ENCODE results near the gene PLCXD1. TPM values are rescaled to one million over a fixed set of nuclear protein-coding genes. Genes with fewer than 3 reads are reported as not detected.

Gene PLCXD1
- total RNA-seq, 1 donor from 2014 or later = 3.0 TPM

GRCh38 chrX:291411-291901 is 10.3 kb downstream of the PLCXD1 start:
- TF ChIP-seq, protein P1, sequence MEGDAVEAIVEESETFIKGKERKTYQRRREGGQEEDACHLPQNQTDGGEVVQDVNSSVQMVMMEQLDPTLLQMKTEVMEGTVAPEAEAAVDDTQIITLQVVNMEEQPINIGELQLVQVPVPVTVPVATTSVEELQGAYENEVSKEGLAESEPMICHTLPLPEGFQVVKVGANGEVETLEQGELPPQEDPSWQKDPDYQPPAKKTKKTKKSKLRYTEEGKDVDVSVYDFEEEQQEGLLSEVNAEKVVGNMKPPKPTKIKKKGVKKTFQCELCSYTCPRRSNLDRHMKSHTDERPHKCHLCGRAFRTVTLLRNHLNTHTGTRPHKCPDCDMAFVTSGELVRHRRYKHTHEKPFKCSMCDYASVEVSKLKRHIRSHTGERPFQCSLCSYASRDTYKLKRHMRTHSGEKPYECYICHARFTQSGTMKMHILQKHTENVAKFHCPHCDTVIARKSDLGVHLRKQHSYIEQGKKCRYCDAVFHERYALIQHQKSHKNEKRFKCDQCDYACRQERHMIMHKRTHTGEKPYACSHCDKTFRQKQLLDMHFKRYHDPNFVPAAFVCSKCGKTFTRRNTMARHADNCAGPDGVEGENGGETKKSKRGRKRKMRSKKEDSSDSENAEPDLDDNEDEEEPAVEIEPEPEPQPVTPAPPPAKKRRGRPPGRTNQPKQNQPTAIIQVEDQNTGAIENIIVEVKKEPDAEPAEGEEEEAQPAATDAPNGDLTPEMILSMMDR (IDR thresholded peaks at IDR 0.05) = no peak
- H3K27ac ChIP-seq = no peak overlapping the region
- intact Hi-C loops (cut with DNase I) = no loop called here
- peak in 1 of 2 donors; percentile 60 for DNase-seq (ENCODE audit: low spot score in 2 of 2)
- no peak overlapping the region for H3K4me3 ChIP-seq
- no peaks in the 10 kb centered on the region for H3K27me3 ChIP-seq
- no peaks in the 10 kb centered on the region for H3K4me1 ChIP-seq
- H3K9me3 ChIP-seq = no peaks in the 10 kb centered on the region
- H3K36me3 ChIP-seq = peaks cover 0 to 27% of the 10 kb centered on the region in 2 donors

DNA sequence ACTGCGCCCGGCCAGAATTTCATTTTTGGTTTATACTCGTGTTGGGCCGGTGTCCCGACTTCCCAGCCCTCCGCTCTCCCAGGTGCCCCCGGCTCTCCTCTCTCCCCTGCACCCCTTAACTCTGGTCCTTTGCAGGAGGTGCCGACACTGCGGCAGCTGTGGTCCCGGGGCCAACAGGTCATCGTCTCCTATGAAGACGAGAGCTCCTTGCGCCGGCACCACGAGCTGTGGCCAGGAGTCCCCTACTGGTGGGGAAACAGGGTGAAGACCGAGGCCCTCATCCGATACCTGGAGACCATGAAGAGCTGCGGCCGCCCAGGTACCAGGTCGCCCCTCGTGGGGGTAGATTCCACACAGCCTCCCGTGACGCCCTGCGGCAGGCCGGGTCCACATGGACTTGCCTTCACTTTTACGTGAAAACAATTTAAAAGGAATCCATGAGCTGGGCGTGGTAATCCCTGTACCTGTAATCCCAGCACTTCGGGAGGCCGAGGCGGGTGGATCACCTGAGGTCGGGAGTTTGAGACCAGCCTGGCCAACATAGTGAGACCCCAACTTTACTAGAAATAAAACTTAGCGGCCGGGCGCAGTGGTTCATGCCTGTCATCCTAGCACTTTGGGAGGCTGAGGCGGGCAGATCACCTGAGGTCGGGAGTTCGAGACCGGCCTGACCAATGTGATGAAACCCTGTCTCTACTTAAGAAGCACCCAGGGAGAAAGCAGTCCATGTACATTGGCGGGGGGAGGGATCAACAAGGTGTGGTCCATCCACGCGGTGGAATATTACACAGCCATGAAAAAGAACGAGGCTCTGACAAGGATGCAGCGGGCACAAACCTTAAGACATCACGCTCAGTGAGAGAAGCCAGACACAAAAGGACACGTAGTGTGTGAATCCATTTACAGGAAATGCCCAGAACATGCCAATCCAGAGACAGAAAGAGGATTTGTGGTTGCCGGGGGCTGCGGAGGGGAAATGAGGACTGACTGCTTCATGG is 12.0 kb downstream of the PLCXD1 start:
- Histone ChIP-seq H3K36me3 (peaks cover 0 to 28% of the 10 kb centered on the region in 2 donors), H3K9me3 (no peaks in the 10 kb centered on the region), H3K27me3 (no peaks in the 10 kb centered on the region), H3K27ac (no peak overlapping the region), H3K4me1 (no peaks in the 10 kb centered on the region), H3K4me3 (no peak overlapping the region)
- DNase-seq (ENCODE audit: low spot score in 2 of 2) = peak in 1 of 2 donors; percentile 56
- TF ChIP-seq, protein P1 (IDR thresholded peaks at IDR 0.05) = no peak
- intact Hi-C loops (cut with DNase I) = no loop called here

DNA sequence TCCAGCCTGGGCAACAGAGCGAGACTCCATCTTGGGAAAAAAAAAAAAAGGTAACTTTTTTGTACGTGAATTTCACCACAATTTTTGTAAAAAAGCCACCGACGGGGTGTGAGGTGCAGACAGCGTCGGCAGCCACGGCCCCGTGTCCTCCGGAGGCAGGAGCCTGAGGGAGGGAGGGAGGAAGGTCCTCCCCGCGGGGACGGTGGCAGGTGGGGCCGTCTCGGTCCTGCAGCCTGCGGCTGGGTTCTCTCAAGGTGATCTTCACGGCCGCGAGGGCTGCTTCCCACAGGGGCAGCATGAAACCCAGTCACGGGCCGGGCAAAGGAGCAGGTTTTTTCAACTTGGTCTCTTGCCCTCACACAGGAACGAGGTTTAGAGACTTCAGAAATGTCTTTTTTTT is 14.0 kb downstream of the PLCXD1 start:
- TF ChIP-seq, protein P1 (IDR thresholded peaks at IDR 0.05) = no peak
- H3K27me3 ChIP-seq = no peaks in the 10 kb centered on the region
- peaks cover 0 to 24% of the 10 kb centered on the region in 2 donors for H3K36me3 ChIP-seq
- H3K4me3 ChIP-seq = no peak overlapping the region
- intact Hi-C loops (cut with DNase I) = no loop called here
- H3K9me3 ChIP-seq = no peaks in the 10 kb centered on the region
- no peaks in the 10 kb centered on the region for H3K4me1 ChIP-seq
- no peak overlapping the region for H3K27ac ChIP-seq
- no peak for DNase-seq (ENCODE audit: low spot score in 2 of 2)

DNA sequence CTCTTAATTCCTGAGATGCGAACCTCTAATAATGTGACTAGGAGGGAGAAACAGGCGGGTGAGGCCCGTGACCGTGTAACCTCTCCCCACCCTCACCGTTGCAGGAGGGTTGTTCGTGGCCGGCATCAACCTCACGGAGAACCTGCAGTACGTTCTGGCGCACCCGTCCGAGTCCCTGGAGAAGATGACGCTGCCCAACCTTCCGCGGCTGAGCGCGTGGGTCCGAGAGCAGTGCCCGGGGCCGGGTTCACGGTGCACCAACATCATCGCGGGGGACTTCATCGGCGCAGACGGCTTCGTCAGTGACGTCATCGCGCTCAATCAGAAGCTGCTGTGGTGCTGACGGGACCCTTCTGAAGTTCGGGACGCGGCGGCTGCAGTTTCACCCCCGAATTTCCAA is 17.8 kb downstream of the PLCXD1 start:
- no peak for DNase-seq (ENCODE audit: low spot score in 2 of 2)
- Histone ChIP-seq H3K4me1 (no peaks in the 10 kb centered on the region), H3K36me3 (peaks cover 6 to 26% of the 10 kb centered on the region in 2 donors), H3K27ac (no peak overlapping the region), H3K27me3 (no peaks in the 10 kb centered on the region), H3K9me3 (no peaks in the 10 kb centered on the region), H3K4me3 (no peak overlapping the region)
- intact Hi-C loops (cut with DNase I) = no loop called here
- TF ChIP-seq, protein P1 (IDR thresholded peaks at IDR 0.05) = no peak

DNA sequence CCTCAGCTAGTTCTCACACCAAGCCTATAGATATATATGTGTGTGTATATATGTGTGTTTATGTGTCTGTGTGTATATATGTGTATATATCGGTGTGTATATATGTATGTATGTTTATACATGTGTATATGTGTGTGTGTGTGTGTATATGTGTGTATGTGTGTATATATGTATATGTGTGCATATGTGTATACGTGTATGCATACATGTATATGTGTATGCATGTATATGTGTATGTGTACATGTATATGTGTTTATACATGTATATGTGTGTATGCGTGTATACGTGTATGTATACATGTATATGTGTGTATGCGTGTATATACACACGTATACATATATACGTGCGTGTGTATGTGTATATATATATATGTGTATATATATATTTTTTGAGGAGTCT is 19.2 kb downstream of the PLCXD1 start:
- no peak overlapping the region for H3K4me3 ChIP-seq
- DNase-seq (ENCODE audit: low spot score in 2 of 2) = no peak
- peaks cover 18 to 38% of the 10 kb centered on the region in 2 donors for H3K36me3 ChIP-seq
- peaks cover 0 to 3% of the 10 kb centered on the region in 2 donors for H3K9me3 ChIP-seq
- H3K27me3 ChIP-seq = no peaks in the 10 kb centered on the region
- H3K4me1 ChIP-seq = no peaks in the 10 kb centered on the region
- TF ChIP-seq, protein P1 (IDR thresholded peaks at IDR 0.05) = no peak
- H3K27ac ChIP-seq = no peak overlapping the region
- intact Hi-C loops (cut with DNase I) = no loop called here

Measured in ascending aorta (tissue), 2 donors.